Right atrium auricular region (tissue), 2 donors: ENCODE data around the gene CRYL1. TPM values are rescaled to one million over a fixed set of nuclear protein-coding genes. Genes with fewer than 3 reads are reported as not detected.

Experiments used
- DNase-seq: peaks from one replicate; pipeline ENCODE4 v3.0.0-alpha.2; 2019; ENCODE audit warnings: low spot score
- H3K27ac ChIP-seq, 2 donors: fragments of 200-600 bp; sonication (generic); 1 replicate in 1 of 2; 2 replicates in 1 of 2; pipeline ENCODE4 v1.5.1; 2016 to 2019
- H3K27me3 ChIP-seq, 2 donors: fragments of 200-600 bp; sonication (generic); one replicate each; pipeline versions ENCODE4 v1.5.1 to v1.6.0; 2017 to 2019
- H3K36me3 ChIP-seq: fragments of 200-600 bp; sonication (generic); one replicate; pipeline ENCODE4 v1.5.1; 2016
- H3K4me1 ChIP-seq, 2 donors: fragments of 200-600 bp; sonication (generic); one replicate each; pipeline versions ENCODE4 v1.5.1 to v1.6.0; 2017 to 2019
- H3K4me3 ChIP-seq, 2 donors: fragments of 200-600 bp; sonication (generic); 1 replicate in 1 of 2; 2 replicates in 1 of 2; pipeline ENCODE4 v1.5.1; 2017 to 2019; ENCODE audit warnings: mild to moderate bottlenecking in 1 of 2, moderate library complexity in 1 of 2
- H3K9me3 ChIP-seq, 2 donors: fragments of 200-600 bp; sonication (generic); one replicate each; pipeline ENCODE4 v1.5.1; 2019
- total RNA-seq, 2 donors: library from RNA; depleted of rRNA; stranded (reverse); fragments of >200 nt; gene quantifications; one replicate each; pipeline ENCODE4 v1.1.0, GENCODE V29; 2016
- TF ChIP-seq, protein P1 (sequence below), 2 donors: fragments of 200-600 bp; sonication (generic); IDR thresholded peaks; one replicate each; pipeline ENCODE4 v1.5.1; 2019; ENCODE audit warnings: antibody characterized with exemption in 2 of 2

Gene CRYL1
- 10 to 100 TPM; 26.5 to 27.9 TPM for total RNA-seq

DNA sequence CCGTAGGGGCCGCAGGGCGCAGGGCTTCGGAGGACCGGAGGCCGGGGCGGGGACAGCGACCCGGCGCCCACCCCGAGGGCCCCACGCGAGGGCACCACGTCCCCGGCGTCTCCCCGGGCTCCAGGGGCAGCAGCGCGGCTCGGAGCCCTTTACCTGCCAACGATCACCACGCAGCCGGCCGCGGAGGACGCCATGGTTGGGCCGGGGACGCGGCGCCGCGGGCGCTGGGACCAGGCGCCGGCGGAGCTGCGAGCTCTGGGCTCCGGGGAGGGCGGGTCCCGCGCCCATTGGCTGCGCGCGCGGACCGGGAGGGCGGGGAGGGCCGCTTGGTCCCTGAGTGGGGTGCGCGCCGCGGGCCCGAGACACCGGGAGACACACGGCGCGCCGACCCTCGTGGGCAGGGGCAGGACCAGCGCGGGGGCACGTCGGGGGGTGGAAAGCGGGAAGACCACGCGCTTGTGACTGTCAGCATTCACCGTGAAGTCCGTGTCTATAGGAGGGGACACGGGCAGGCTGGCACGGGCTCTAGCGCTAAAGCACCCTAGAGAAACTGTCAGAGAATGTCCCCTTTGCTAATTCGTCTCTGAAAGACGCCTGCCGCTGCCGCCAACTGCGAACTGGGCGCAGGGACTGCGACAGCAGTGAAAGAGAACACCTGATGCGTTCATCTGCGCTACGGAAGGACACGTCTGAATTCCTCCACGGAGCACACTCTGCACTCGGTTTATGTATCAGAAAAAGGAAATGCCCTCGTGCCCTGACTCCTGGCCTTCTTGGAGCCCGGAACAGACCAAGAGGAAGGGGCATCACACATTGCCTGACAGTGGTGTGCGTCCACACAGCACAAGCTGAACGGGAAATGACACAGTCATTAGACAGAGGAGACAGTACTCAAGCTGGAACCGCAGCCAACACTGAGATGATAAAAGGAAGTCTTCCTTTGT, at the start of gene CRYL1:
Gene CRYL1, minus strand, starts transcription at position 257 of the 944 bp plus-strand sequence. Its CDS starts 63 bp downstream, at position 194.
- H3K27ac ChIP-seq = peak within 1 kb of the TSS; percentile 83 to 92
- peaks cover 0 to 17% of the 10 kb centered on the region in 2 donors for H3K4me1 ChIP-seq
- H3K9me3 ChIP-seq = no peaks in the 10 kb centered on the region
- peak; percentile 80 for DNase-seq
- no peaks in the 10 kb centered on the region for H3K27me3 ChIP-seq
- no peaks in the 10 kb centered on the region for H3K36me3 ChIP-seq
- H3K4me3 ChIP-seq = peak within 1 kb of the TSS; percentile 75 to 95
- TF ChIP-seq, protein P1, sequence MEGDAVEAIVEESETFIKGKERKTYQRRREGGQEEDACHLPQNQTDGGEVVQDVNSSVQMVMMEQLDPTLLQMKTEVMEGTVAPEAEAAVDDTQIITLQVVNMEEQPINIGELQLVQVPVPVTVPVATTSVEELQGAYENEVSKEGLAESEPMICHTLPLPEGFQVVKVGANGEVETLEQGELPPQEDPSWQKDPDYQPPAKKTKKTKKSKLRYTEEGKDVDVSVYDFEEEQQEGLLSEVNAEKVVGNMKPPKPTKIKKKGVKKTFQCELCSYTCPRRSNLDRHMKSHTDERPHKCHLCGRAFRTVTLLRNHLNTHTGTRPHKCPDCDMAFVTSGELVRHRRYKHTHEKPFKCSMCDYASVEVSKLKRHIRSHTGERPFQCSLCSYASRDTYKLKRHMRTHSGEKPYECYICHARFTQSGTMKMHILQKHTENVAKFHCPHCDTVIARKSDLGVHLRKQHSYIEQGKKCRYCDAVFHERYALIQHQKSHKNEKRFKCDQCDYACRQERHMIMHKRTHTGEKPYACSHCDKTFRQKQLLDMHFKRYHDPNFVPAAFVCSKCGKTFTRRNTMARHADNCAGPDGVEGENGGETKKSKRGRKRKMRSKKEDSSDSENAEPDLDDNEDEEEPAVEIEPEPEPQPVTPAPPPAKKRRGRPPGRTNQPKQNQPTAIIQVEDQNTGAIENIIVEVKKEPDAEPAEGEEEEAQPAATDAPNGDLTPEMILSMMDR (IDR thresholded peaks at IDR 0.05) = no peak

DNA sequence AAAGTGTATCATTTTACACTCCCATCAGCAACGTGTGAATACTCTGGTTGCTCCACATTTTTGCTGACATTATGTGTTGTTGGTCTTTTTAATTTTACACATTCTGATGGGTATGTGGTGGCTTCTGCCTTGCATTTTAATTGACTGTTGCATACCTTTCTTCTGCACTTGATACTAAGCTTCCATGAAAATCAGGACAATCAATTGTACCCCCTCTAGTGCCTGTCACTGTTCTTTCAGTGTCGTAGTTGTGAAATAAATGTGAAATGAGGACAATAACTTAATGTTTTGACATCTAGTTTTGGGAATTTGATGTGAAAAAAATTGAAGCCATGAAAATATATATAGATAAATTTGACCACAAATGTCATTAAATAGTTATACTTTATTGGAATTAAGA, 48.0 kb upstream of the CRYL1 start:
- H3K9me3 ChIP-seq = peaks cover 4 to 5% of the 10 kb centered on the region in 2 donors
- H3K4me1 ChIP-seq = no peaks in the 10 kb centered on the region
- no peak overlapping the region for H3K27ac ChIP-seq
- no peak for DNase-seq
- H3K27me3 ChIP-seq = no peaks in the 10 kb centered on the region
- TF ChIP-seq, protein P1 (IDR thresholded peaks at IDR 0.05) = no peak
- no peak overlapping the region for H3K4me3 ChIP-seq
- no peaks in the 10 kb centered on the region for H3K36me3 ChIP-seq

DNA sequence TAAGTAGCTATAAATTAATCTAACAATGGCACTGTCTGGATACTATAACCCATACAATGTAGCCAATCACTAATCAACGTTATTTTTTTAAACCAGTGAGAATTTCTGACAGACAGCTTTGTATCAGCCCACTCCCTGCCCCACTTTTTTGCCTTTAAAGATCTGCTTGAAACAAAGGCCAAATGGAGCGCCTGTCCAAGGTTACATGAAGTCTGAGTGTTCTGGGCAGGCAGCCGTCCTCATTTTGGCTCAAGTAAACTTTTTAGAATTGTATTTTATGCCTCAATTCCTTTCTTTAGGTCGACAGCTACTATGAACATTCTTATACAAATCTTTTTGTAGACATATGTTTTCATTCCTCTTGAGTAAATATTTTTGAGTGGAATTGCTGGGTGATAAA, 47.5 kb upstream of the CRYL1 start:
- no peak for DNase-seq
- no peaks in the 10 kb centered on the region for H3K27me3 ChIP-seq
- no peaks in the 10 kb centered on the region for H3K36me3 ChIP-seq
- no peak overlapping the region for H3K27ac ChIP-seq
- H3K9me3 ChIP-seq = peaks cover 4 to 5% of the 10 kb centered on the region in 2 donors
- no peaks in the 10 kb centered on the region for H3K4me1 ChIP-seq
- no peak overlapping the region for H3K4me3 ChIP-seq
- TF ChIP-seq, protein P1 (IDR thresholded peaks at IDR 0.05) = no peak

GRCh38 chr13:20571676-20572075, 46.0 kb upstream of the CRYL1 start:
- Histone ChIP-seq H3K4me3 (no peak overlapping the region), H3K4me1 (peaks cover 0 to 6% of the 10 kb centered on the region in 2 donors), H3K27me3 (no peaks in the 10 kb centered on the region), H3K9me3 (peaks cover 4 to 5% of the 10 kb centered on the region in 2 donors), H3K36me3 (no peaks in the 10 kb centered on the region), H3K27ac (no peak overlapping the region)
- DNase-seq = no peak
- TF ChIP-seq, protein P1 (IDR thresholded peaks at IDR 0.05) = no peak

GRCh38 chr13:20570517-20570916, 44.9 kb upstream of the CRYL1 start:
- no peaks in the 10 kb centered on the region for H3K36me3 ChIP-seq
- H3K9me3 ChIP-seq = no peaks in the 10 kb centered on the region
- no peak overlapping the region for H3K4me3 ChIP-seq
- no peak for DNase-seq
- H3K4me1 ChIP-seq = peaks cover 0 to 6% of the 10 kb centered on the region in 2 donors
- H3K27me3 ChIP-seq = no peaks in the 10 kb centered on the region
- TF ChIP-seq, protein P1 (IDR thresholded peaks at IDR 0.05) = no peak
- no peak overlapping the region for H3K27ac ChIP-seq
